HUDEP-2 (cell line): Measurements from ENCODE around the gene DOCK1.

Source experiments
- DNase-seq, 76 experiments: peaks; one replicate each; lab custom pipeline; 2025; ENCODE audit not compliant: unreplicated experiment in 76 of 76; lab: John Stamatoyannopoulos, UW

The DOCK1 gene

DNA sequence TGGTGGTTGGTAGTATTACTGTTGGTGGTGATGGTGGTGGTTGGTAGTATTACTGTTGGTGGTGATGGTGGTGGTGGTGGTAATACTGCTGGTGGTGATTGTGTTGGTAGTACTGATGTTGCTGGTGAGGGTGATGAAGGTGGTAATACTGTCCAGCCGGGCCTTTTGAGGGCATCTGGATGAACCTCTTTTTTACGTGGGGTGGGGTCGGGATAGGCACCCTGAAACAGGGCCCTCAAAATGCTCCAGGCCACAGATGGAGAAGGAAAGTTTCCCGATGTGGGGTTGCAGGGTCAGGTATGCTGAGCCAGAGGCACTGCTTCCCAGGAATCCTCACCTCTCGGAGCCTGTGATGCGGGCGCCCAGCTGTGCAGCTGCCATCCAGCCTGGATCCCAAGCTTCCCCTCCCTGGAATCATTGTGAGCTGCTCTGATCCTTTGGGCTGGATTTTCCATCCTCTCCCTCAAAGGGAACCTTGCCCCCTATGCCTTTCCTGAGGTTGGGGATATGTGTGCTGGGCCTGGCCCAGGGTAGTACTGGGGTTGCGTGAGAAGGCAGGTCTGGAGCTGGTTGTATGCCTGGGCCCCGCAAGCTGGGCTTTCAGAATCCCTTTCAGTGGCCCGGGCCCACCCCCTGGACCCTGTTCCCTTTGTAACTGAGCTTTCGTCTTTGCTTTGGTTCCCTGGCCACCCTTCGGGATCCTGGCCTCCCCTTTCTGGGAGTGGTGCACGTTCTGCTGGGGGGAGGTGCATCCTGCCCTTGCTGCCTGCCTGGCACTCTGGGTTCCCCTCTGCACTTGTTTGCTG lies 43.3 kb downstream of the DOCK1 start:
- DNase-seq, result no peak

GRCh38 chr10:126949161-126949503 lies 43.9 kb downstream of the DOCK1 start:
- DNase-seq, result no peak

DNA sequence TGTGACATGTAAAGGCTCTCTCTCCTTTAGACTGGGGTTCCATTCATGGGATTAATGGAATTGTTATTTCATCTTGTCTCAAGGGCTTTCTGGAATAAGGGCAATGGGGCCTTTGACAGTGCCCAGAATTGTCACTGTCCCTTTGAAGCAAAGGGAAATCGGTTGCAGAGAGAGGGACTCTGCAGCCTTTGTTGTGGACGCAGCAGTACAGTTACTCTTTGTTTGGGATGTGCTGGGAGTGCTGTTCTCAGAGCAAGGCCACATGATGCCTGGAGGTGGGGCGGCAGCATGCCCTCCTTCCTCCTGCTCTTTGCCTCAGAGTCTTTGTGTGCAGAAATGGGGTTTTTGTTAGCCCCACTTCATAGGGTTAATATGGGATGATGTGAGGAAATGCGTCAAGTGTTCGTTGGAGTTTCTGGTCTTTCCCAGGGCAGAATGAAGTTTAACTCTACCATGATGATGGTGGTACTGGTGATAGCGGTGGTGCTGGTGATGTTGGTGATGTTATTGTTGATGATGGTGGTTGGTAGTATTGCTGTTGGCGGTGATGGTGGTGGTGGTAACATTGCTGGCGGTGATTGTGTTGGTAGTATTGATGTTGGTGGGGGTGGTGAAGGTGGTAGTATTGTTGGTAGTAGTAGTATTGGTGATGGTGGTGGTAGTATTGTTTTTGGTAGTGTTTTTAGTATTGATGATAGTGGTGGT lies 45.3 kb downstream of the DOCK1 start:
- DNase-seq, result no peak

- DNase-seq, result no peak
These were observed 48.7 kb downstream of the DOCK1 start for GRCh38 chr10:126953886-126954285.

DNA sequence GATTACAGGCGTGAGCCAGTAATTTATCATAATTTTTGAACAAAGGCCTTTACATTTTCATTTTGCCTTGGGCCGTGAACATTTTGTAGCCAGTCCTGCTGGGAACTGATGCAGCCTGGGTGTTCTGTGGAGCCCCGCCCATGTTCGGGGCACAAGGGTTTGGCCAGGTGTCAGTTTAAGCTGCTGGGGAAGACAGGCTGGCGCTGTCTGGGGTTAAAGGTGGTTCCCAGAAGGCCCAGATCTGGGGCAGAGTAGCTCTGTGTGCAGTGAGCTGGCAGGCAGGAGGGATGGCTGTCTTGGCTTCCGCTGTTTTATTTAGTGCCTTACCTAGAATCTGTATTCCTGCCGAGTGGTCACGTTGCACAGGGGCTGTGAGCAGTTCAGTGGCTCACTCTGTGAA lies 50.2 kb downstream of the DOCK1 start:
- DNase-seq, result no peak

GRCh38 chr10:126955934-126956711 lies 50.9 kb downstream of the DOCK1 start:
- DNase-seq, result no peak

GRCh38 chr10:126956712-126957108 lies 51.5 kb downstream of the DOCK1 start:
- DNase-seq, result no peak

- DNase-seq, result no peak
These were observed 51.9 kb downstream of the DOCK1 start for GRCh38 chr10:126957111-126957510.

DNA sequence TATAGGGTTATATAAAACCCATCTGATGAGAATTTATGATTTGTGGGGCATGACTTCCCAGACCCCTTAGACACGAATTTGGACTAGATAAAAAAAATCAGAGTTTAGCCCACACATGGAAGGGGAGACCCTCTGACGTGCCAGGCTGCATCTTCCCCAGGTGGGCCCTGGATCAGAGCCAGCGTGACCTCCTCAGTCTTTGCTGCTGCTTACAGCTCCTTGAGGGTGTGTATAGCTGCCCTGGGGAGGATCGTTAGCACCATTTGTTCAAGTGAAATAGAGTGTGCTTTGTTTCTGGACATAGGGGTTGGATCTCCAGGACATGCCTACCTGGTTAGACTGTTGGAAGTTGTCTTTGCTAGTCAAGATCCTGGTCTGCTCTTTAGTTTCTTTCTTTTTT lies 54.2 kb downstream of the DOCK1 start:
- DNase-seq, result no peak

GRCh38 chr10:126959906-126960685 lies 54.9 kb downstream of the DOCK1 start:
- no peak for DNase-seq

DNA sequence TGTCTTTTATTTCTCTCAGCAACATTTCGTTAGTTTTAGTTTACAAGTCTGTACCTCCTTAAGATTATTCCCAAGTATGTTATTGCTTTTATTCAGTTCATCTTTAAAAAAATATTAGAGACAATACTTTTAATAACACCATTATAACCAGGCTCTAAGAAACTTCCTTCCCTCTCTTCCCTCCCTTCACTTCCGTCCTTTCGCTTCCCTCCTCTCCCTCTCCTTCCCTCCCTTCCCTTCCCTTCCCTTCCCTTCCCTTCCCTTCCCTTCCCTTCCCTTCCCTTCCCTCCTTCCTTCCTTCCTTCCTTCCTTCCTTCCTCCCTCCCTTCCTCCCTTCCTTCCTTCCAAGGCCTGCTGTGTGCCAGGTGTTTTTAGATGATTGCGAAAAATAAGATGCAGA lies 58.1 kb downstream of the DOCK1 start:
- DNase-seq, result no peak

DNA sequence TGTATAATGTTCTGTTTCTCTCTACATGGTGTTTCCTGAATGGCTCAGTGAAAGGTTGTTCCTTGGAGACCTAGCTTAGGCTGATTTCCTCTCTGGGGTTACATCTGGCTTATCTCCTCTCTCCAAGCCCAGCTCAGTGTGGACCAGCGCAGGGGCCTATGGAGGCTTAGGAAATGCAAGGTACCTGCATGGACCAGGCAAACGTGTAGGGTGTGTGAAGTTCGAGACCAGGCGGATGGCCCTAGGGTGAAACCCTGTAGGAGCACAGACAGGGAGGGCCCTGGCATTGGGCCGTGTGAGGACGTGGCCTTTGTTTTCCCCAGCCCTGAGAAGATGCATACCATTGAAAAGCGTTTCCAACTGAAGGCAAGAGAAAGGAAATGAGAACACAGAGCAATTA lies 59.0 kb downstream of the DOCK1 start:
- DNase-seq, result no peak

DNA sequence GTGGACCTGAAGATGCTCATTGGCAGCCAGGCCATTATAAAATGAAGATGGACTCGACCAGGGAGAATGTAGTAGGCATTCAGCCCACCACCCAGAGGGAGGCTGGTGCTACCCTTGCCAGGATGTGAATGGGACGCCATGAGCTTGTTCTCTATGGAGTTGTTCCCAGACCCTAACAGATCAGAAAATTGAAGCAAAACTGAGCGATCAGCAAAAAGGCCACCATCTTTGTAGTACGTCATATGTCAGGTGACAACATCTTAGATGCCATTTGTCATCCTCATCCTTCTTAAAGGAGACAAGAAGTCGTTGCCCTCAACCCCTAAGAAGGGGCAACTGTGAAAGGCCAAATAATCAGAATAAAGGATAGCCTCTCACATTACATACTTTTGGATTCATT lies 61.7 kb downstream of the DOCK1 start:
- no peak for DNase-seq

- DNase-seq, result no peak
These were observed 64.1 kb downstream of the DOCK1 start for GRCh38 chr10:126969310-126969709.

DNA sequence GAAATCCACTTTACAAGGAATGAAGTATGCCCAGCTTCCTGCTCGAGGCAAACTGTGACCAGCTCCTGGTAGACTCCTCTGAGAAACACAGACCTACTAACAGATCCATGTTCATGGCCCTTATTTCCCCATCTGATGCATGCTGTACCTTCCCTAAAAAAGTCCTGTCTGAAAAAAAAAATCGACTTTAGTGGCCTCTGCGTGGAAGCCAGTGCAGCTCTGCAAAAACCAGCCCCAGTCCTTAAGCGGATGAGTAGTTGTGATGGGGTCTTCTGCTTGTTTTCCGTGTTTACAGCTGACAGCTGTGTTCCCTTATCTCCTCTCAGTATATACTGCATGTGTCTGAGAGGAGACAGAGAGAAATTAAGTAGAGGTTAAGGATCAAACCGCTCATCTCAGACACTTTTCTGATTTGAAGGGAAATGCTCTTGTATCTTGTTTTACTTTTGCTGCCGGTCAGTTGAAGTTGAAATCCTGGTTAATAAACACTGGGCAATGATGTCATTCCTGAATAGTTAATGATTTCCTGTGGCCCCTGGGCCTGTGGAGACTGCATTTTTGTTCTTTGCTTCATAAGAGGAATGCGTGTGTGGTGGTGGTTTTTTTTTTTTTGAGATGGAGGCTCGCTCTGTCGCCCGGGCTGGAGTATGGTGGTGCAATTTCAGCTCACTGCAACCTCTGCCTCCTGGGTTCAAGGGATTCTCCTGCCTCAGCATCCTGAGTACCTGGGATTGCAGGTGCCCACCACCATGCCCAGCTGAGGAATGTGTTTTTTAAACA lies 67.6 kb downstream of the DOCK1 start:
- no peak for DNase-seq

GRCh38 chr10:126975221-126975620 lies 70.0 kb downstream of the DOCK1 start:
- no peak for DNase-seq

DNA sequence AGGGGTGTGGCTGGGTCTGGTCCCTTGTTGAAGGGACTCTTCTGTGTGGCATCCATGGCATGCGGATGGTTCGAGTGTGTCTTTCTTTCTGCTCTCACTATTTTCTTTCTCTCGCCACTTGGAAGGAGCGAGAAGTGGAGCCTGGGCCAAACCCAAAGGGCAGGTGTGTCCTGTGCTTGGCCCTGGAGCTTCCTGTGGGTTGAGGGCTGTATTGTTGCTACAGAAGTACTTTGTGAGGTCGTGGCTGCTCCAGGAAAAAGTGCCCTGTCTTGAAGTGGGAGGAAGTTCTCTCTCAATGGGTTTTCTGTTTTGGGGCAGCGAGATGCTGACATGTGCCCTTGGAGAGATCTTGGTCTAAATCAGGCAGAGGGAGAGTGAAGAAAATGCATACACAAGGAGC lies 72.0 kb downstream of the DOCK1 start:
- no peak for DNase-seq

GRCh38 chr10:126979311-126979710 lies 74.1 kb downstream of the DOCK1 start:
- no peak for DNase-seq

GRCh38 chr10:126993208-126993607 lies 88.0 kb downstream of the DOCK1 start:
- no peak for DNase-seq
